GM19395 (cell line): ENCODE measurements around the gene CYP2U1.
"Not testable (repeated sequence)": the region's sequence is repeated elsewhere in the genome, so short reads cannot be mapped to it uniquely, and the experiment has no call there.

Experiments
- ATAC-seq: cut with Tn5 transposase; IDR thresholded peaks from one replicate; pipeline ENCODE4 v1.9.1; 2021; ENCODE audit warnings: mild to moderate bottlenecking, moderate library complexity; ENCODE audit not compliant: unreplicated experiment

The CYP2U1 gene

DNA sequence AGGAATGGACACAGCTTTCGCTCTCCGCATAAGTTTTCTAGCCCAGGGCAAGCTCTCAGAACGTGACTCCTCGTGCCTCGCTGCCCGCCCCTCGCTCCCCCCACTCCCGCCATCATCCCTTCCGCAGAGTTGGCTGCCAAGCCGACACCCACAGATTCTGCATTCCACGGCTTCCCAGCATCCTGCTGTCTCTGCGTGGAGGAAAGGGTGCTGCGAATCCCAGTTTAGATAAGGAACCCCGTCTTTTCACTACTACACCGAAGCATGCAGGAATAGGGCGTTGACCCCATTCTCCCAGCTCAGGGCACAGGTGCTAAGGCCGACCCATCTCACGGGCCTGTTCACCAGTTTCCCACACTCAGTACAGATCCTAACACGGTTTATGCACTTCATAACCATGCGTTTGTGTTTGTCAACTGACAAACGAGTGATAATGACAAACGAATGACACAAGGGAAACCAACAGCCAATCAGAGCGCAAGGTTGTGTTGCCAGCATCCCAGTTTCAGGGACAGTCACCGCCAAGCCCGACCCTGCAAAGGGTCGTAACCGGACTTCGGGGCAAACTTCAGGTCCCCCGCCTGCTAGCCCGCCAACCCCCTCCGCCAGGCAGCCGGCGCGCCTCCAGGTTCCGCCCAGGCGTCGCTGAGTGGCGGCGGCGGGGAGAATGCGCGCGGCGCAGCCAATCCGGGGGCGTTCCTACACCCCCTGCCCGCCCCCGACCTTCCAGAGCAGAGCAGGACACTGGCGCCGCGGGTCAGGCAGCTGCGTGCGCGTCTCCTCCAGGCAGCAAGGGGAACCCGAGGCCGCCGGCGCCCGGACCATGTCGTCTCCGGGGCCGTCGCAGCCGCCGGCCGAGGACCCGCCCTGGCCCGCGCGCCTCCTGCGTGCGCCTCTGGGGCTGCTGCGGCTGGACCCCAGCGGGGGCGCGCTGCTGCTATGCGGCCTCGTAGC is at the start of gene CYP2U1:
TSS of gene CYP2U1 (plus strand) at position 729 of the 954 bp plus-strand sequence. CDS start at position 824, 95 bp downstream.
- ATAC-seq, result peak; percentile 96

DNA sequence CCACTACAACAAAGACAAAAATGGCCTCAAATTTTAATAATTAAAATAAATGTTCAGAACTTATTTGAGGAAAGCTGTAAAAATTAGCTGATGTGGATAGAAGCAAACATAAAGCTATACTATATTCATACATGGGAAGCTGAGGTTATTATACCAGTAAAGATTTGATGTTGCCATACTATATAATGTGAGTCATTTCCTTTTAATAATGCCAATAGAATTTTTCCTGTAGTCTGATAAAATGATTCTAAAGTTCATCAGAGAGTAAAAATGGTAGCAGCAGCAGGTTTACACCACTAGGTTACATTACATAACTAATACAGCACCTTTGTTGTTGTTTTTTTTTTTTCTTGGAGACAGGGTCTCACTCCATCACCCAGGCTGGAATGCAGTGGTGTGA is 45.5 kb upstream of the CYP2U1 start:
- no peak for ATAC-seq

DNA sequence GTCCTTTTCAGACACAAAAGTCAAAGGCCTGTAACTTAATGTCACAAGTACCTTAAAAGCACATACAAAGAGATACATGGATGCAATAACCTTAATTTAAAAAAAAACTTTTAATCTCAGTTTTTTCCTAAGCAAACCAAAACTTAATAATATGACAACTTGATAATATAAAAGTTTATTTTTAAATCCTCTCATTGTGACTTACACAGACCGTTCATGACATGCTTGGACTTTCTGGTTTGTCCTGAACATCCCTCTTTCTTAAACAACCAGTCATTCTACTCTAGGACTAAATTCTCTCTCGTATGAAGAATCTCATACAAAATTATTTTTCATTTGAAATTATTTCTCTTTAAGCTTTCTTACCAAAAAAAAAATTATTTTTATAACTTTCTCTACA is 43.1 kb upstream of the CYP2U1 start:
- ATAC-seq, result no peak

DNA sequence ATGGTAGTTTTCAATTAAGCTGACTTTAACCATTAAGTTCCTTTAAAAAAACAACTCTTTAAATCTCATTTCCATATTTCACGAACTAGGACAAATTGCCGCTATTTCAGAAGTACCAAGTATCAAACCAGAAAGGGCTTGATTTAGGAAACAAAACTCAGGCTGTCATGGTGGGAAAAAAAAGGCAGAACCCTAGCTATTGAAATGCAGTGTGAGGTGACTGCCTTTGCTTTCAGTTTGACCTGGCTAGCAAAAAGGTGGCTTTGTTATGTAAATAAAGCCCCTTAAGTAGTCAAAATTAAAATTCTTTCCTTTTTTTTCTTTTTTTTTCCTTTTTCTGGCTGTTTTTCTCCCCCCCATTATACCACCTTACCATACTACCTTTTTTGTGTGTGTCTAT is 40.6 kb upstream of the CYP2U1 start:
- no peak for ATAC-seq

DNA sequence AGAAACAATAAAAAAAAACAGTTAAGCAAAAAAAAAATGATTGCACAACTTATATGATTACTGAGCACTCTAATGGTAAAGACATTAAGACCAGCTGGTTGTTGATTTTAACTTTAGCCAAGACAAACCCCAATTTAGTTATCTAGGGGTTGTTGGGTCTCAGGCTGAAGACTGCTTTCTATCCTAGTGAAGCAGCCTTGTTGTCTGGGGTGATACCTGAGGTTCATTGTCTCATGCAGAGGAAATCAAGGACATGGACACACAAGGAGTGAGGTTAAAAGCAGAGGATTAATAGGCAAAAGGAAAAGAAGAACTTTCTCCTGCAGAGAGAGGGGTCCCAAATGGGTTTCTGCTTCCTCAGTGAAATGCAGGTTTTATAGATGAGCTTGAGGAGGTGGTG is 40.0 kb upstream of the CYP2U1 start:
- no peak for ATAC-seq

DNA sequence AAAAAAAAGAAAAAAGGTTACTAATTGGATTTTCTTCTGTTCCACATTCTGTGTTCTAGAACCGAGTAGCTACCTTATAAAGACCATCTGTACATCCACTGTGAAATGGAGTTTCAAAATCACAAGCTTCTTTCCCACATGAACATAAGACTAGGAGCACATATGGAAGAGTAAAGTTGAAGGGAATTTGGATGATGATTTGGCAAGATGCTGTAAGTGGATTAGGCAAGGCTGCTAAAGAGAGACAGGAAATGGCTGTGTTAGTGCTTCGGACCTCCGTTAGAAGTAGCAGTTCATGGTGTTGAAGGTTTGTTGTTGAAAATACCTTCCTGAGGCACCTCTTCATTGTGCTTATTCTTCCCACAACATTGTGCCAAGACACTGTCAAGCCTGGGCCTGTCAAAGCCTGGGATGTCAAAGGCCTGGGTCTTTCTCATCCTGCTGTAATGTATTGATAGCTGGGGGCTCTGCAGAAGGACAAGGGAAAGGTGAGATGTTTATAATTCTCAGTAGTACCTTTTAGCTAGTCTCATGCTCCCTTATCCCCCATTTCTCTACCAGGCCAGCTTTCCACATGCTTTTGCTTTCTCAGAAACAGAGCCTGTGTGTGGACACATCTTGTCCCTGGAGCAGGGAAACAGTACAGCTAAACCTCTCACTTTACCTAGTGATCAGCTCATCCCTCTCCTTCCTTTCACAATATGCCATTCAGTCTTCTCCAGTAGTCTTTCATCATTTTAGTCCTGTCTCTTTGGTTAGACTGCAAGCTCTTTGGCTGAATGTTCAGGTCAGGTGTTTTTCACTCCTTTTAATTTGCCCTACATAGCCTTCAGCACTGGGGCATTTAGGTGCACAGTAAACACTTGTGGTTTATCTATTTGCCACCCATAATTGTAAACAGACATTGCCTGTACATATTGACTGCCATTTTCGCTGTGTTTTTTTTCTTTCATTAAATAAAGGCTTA is 37.9 kb upstream of the CYP2U1 start:
- no peak for ATAC-seq

DNA sequence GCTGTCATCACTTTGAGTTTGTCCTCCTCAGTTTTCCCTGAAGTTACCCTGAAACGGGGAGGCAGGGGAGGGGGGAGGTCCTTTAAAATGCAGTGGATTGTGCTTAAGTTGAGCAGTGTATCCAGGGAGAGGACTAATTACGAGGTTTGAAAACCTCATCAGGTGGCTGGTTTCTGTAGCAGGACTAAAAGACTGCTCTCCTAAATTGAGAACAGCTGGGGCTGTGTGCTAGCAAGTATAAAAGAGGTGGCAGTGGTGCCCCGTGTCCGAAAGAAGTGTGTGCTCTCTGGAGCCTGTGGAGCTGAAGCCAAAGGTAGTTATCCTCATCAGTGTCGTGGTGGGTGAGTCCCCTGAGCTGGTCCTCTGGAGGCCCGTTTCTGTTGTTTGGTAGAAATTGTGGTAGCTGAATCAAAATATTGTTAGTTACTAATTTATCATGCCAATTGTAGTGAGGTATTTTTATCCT is 37.2 kb upstream of the CYP2U1 start:
- no peak for ATAC-seq

DNA sequence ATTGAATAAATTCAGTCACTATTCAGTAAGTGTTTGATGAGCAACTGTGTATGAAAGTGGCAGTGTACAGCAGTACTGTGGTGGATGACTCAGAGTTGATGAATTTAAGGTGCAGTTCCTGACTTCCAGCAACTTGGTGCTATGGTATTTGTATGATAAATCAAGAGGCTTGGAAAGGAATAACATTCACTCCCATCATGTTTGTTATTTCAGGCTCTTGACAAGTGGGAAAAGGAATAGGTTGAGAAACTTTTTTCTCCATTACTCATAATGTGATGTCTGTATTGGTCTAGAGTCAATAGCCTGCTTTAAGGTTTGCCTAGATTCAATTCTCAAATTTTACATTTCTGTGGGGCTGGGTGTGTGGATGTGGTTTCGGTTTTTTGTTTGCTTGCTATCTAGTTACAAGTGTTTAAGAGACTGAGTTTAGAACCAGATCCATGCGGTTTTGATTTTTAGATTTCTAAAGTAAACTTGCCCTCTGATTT is 35.1 kb upstream of the CYP2U1 start:
- peak; percentile 50 for ATAC-seq

DNA sequence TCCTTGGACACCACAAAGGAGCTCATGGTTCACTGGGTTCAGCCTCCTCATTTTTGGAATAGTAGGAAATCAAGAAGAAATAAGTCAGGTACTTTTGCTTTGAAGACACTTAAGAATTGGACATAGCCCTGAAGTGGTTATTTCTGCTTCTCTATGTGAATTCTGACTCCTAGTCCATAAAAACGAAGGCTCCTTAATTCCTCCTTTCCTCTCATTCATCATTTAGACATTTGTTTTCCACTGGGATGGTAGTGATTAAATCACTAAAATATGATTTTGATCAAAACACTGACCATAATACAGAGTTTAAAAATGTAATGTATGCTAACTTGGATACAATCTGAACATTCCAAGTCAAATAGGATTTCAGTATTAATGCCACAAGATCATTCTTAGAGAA is 34.7 kb upstream of the CYP2U1 start:
- no peak for ATAC-seq

DNA sequence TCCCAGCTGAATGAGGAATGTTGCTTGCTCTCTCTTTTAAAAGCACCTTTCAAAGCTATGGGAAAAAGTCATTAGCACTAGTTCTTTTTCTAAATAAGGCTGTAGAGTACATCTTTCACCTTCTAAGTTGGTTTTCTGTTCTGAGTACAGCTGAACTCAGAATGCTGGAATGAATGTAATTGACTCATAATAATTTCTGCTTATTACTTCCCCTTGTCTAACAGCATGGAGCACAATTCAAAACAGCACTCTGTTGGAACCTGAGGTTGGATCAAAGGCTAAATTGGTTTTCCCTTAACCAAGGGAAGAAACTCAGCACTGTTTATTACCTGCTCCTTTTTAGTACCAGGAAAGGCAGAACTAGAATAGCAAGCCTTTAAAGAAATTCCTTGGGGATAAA is 33.5 kb upstream of the CYP2U1 start:
- no peak for ATAC-seq

DNA sequence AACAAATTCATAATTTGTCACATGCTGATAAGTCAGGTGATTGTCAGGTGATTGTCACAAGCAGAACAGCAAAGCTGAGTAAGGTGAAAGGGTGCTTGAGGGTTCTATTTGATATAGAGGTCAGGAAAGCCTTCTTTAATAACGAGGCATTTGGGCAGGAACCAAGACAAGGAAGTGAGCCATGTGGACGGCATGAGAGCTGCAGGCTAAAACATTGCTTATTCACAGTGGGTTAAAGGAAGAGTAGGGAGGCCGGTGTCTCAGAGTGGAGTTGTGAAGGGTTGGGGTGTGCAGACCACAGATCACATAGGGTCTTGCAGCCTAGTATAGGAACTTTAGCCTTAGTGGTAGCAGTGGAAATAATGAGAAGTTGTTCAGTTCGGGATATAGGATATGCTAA is 31.3 kb upstream of the CYP2U1 start:
- no peak for ATAC-seq

DNA sequence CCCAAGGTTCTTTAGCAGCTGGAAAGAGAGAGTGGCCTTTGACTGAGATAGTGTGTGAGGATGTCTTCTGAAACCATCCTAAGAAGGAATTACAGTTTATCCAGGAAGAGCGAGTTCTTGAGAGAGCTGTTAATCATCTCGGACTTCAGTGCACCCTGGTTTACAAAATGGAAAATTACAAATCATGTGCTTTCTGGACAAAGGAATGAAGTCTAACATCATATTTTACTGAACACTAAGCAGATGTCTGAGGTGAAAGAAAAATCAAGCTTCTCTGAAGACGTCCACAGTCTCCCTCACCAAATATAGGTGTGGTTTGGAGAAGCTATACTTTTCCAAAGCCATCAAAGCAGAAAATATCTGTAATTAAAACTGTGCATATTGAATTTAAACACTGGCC is 30.8 kb upstream of the CYP2U1 start:
- ATAC-seq, result no peak

DNA sequence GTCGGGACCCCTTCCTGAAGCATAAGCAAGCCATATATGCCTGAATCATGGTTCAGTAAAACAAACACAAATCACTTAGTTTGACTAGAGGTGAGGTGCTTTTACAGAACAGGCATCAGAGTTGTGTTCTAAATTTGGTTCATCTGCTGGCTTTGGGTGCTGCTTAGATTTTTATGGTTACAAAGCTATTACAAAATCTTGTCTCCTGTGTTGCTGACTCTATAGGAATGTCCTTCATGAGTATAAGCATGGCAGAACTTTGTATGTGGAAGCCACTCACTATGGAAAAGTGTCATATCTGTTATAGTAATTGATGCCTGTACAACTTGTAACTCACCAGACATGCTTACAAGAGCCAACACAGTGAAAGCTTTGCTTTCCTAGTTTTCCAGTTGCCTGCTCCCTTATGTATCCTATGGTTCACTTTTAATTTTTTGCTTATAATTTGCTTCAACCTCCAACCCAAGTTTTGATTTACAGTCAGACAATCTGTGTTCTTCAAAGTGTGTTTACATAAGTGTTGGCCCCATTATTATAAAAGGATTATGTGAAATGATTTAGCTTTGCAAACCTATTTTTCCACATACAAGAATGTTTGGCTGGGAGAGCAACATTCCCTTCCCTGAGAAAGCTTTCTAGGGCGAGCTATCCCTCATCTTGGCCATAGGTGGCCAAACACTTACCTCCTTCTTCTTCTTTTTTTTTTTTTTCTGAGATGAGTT is 30.0 kb upstream of the CYP2U1 start:
- ATAC-seq, result no peak

DNA sequence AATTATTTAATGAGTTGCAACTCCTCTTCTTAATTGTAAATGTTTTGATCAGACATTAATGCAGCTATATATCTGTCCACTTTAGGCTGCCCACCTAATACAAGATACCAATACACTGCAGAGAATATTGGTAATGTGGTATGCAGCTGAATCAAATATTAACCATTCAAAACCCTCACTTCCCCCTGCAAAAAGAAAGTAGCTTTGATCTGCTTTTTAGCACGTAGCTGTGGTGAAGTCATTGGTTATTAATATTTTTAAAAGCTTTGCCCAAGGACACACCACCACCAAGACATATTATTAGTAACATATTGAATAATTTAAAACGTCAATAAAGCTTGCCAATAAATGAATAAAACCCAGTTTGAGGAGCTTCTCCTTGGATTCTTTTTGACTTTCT is 28.6 kb upstream of the CYP2U1 start:
- ATAC-seq, result peak; percentile 83

DNA sequence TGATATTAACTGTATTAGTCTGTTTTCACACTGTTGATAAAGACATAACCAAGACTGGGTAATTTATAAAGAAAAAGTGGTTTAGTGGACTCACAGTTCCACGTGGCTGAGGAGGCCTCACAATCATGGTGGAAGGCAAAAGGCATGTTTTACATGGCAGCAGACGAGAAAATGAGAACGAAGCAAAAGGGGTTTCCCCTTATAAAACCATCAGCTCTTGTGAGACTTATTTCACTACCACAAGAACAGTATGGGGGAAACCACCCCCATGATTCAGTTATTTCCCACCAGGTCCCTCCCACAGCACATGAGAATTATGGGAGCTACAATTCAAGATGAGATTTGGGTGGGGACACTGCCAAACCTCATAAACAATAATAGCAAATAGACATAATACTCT is 26.3 kb upstream of the CYP2U1 start:
- ATAC-seq, result not testable (repeated sequence)

DNA sequence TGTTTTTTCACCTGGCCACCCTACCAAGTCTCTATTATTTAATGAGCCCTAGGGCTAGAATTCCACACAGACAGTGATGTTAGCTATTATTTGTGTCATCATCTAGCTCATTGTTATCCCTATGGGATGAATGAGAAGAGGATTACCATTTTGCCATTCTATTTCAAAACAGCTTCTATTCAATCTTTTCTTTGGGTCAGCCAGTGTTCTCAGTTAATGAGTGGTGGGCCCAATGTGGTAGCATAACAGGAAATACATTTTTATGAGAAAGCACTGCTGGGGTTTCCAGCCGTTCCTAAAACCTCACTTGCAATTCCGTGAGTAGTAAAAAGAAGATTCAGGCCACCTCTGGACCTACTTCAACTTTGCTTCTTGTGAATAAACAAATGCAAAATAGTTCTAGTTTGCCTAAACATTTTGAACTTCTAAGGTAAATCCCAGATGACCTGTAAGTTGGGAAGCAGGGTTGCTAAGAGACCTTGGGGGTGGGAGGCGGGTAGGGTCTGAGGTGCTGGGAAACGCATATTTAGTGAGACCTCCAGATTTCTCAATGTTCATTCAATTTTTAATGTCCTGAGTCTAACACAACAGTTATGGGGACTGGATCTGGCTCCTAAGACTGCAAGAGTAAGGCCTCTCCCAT is 24.8 kb upstream of the CYP2U1 start:
- no peak for ATAC-seq

DNA sequence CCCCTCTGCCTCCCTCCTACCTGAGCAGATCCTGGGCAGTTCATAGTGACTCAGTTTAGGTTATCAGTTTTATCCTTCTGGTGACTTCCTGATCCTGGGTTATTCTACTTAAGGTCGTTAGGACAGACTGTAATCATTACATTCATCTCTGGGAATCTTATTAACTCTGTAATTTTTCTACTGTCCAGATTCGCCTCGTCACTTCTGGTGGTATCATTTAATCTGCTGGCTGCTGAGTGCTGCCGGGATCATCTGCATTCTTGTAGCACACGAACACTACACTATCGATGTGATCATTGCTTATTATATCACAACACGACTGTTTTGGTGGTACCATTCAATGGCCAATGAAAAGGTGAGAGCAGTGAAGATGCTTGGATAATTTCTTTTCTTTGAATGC is 23.0 kb upstream of the CYP2U1 start:
- no peak for ATAC-seq

DNA sequence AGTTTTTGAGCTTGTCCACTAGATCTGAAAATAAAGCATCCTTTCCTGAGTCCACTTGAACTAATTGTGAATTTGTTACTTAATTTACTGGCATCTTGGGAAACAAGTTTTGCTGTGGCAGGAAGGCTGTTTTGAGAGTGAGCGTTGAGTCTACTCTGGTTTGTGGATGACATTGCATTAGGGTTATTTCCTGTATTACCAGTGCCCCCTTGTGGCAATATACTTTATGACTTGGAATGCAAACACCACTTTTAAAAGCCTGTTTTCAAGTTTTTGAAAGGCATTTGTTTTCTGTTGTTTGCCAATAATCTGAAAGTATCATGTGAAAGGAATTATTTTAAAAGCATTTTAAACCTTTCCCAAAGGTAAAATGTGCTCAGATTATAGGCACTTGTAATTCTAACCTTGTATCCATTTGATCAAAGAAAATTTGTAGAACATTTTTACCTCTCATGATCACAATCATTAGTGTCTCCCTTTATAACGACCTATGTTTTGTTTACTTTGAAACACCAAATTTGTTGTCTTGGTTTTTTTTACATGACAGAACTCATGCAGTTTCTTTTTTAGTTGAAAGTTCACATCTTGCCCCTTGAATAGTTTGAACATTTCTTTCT is 18.0 kb upstream of the CYP2U1 start:
- ATAC-seq, result peak; percentile 96

DNA sequence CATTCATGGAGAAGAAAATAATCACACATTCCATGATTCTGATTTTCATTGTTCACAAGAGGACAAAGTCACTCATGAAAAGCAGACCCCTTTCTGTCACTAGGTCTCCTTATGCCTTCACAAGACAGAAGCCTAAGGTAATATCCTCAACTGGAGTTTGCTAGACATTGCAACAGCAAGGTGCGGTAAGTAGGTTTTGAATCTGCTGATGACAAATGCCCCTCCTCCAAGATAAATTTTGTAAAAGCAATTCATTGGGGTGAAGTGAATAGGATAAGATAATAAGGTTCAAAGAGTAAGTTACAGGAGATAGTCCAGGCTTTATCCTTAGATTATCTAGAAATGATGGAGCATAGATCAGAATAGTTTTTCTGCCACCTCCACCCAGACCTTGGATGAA is 16.1 kb upstream of the CYP2U1 start:
- no peak for ATAC-seq

DNA sequence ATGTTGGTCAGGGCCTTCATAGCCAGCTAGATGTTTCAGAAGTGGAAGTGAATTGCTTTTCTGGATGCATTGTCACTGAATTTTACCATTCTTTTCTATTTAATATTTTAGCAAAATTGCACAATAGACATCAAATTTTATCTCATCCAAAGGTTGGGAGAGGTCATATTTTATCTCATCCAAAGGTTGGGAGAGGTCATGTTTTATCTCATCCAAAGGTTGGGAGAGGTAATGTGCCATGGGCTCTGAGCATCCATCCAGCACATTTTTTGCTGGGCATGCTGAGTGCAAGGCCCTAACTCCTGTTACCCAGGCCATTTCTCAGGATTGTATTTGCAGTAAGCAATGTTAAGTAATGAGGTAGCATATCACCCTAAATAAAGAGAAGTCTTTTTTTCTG is 14.7 kb upstream of the CYP2U1 start:
- ATAC-seq, result no peak
